HepG2 (cell line): ENCODE results near the gene PANK3. TPM values are rescaled to one million over a fixed set of nuclear protein-coding genes. Genes with fewer than 3 reads are reported as not detected.

Source experiments
- AGO2 ChIP-seq: fragments of 200-400 bp; formaldehyde crosslinking; optimal IDR thresholded peaks from 2 replicates; pipeline ENCODE3; 2017; ENCODE audit warnings: mild to moderate bottlenecking, low read depth, low read length, moderate library complexity
- AKAP8 ChIP-seq: sonication (generic); formaldehyde crosslinking; IDR thresholded peaks from 2 replicates; pipeline ENCODE4 v1.5.1; 2020; ENCODE audit warnings: mild to moderate bottlenecking, missing genetic modification reagents
- ATF4 ChIP-seq, 2 experiments: fragments of 450-650 bp in 1 of 2; sonication (generic) in 1 of 2; formaldehyde crosslinking; IDR thresholded peaks; 2 replicates each; pipeline versions ENCODE4 v1.5.0 to v1.8.0; 2020 to 2022; ENCODE audit warnings: mild to moderate bottlenecking in 1 of 2, missing genetic modification reagents in 1 of 2
- FOXP4 ChIP-seq: sonication (generic); formaldehyde crosslinking; IDR thresholded peaks from 2 replicates; pipeline ENCODE4 v1.4.0; 2020; ENCODE audit warnings: missing genetic modification reagents
- GLMP ChIP-seq: sonication (generic); formaldehyde crosslinking; IDR thresholded peaks from 2 replicates; pipeline ENCODE4 v1.9.0; 2021; ENCODE audit warnings: missing genetic modification reagents, mild to moderate bottlenecking, borderline replicate concordance
- HCFC1 ChIP-seq: fragments of 150-350 bp; IDR thresholded peaks from 2 replicates; pipeline ENCODE4 v1.6.1; 2014; ENCODE audit warnings: low read depth, low read length
- HIC2 ChIP-seq: sonication (generic); formaldehyde crosslinking; IDR thresholded peaks from 2 replicates; pipeline ENCODE4 v1.9.0; 2022; ENCODE audit warnings: low read depth, missing genetic modification reagents
- MBNL3 ChIP-seq: fragments of 250-450 bp; sonication (Bioruptor Pico); conservative IDR thresholded peaks from 2 replicates; pipeline ENCODE4 v1.8.0; 2022; ENCODE audit warnings: mild to moderate bottlenecking, inconsistent platforms
- MEF2D ChIP-seq: sonication (generic); formaldehyde crosslinking; IDR thresholded peaks from 2 replicates; pipeline ENCODE4 v1.5.1; 2020; ENCODE audit warnings: mild to moderate bottlenecking, missing genetic modification reagents
- MXD4 ChIP-seq: IDR thresholded peaks from 2 replicates; pipeline ENCODE4 v1.6.1; 2016; ENCODE audit warnings: mild to moderate bottlenecking, missing biosample characterization, missing genetic modification reagents
- MXI1 ChIP-seq: IDR thresholded peaks from 3 replicates; pipeline ENCODE4 v1.6.1; 2012; ENCODE audit warnings: low read depth, low read length, inconsistent platforms, borderline replicate concordance
- RCOR2 ChIP-seq: IDR thresholded peaks from 2 replicates; pipeline ENCODE4 v1.6.1; 2016; ENCODE audit warnings: missing biosample characterization, missing genetic modification reagents
- TRIM22 ChIP-seq: fragments of 450-650 bp; IDR thresholded peaks from 2 replicates; pipeline ENCODE4 v1.6.1; 2017
- ZFAT ChIP-seq: sonication (generic); formaldehyde crosslinking; conservative IDR thresholded peaks from 2 replicates; pipeline ENCODE4 v1.8.1; 2023; ENCODE audit warnings: missing genetic modification reagents, inconsistent platforms
- ZNF12 ChIP-seq: sonication (generic); formaldehyde crosslinking; IDR thresholded peaks from 2 replicates; pipeline ENCODE4 v1.5.0; 2020; ENCODE audit warnings: missing genetic modification reagents
- ZNF580 ChIP-seq: IDR thresholded peaks from 2 replicates; pipeline ENCODE4 v1.6.1; 2016; ENCODE audit warnings: low read depth, borderline replicate concordance
- ZNF704 ChIP-seq: sonication (generic); formaldehyde crosslinking; IDR thresholded peaks from 2 replicates; pipeline ENCODE4 v1.8.1; 2023; ENCODE audit warnings: mild to moderate bottlenecking, inconsistent platforms, moderate library complexity, missing genetic modification reagents, borderline replicate concordance
- polyA plus RNA-seq, 8 experiments: library from polyadenylated mRNA; depleted of rRNA in 3 of 8; stranded (reverse) in 7 of 8; unstranded in 1 of 8; fragments of >200 nt; fragmentation: Illumina TruSeq in 4 of 8; extraction: Trizol in 4 of 8; gene quantifications; 2 replicates each; pipeline versions ENCODE4 v1.2.1 to v1.2.3, GENCODE V29; 2011 to 2016; ENCODE audit warnings: low read depth in 4 of 8, missing spikeins in 1 of 8, mixed read lengths in 1 of 8; ENCODE audit not compliant: insufficient read depth in 1 of 8
- total RNA-seq, 5 experiments: library from RNA; depleted of rRNA; stranded (reverse); fragments of >200 nt; fragmentation: Illumina TruSeq; extraction: Trizol; gene quantifications; 2 replicates each; pipeline ENCODE4 v1.2.3, GENCODE V29; 2016; ENCODE audit warnings: low read depth in 1 of 5

PANK3 gene
- total and polyA plus RNA-seq, 2 of the 13 experiments (the other 11 are each of a cell fraction or from before 2014, with no cell fraction given), result 26.9 to 69.5 TPM

GRCh38 chr5:168579488-168580226, 489 bp upstream of the PANK3 start (continued):
- TF ChIP-seq AGO2, result no peak
- TF ChIP-seq AKAP8, result no peak
- TF ChIP-seq HIC2 (CRISPR knock-in tag), result 0 out of 2 replicates have a peak, but pooled peaks have one; percentile 29
- TF ChIP-seq MBNL3, result no peak
- no peak for TF ChIP-seq TRIM22
- TF ChIP-seq MXD4 (CRISPR knock-in tag), result 0 out of 2 replicates have a peak, but pooled peaks have one; percentile 4
- 0 out of 2 replicates have a peak, but pooled peaks have one; percentile 8 for TF ChIP-seq ZNF704
- peak; percentile 54; the same call in 1 of the 2 replicates for TF ChIP-seq ZNF580 (CRISPR knock-in tag)
- no peak for TF ChIP-seq ZFAT (CRISPR knock-in tag)
- peak; percentile 56; the same call in 1 of the 2 replicates for TF ChIP-seq ZNF12 (CRISPR knock-in tag)
- no peak for TF ChIP-seq GLMP (CRISPR knock-in tag)
- TF ChIP-seq MXI1, result no peak; the same call in 2 of the 3 replicates
- TF ChIP-seq FOXP4 (CRISPR knock-in tag), result peak; percentile 24; the same call in 1 of the 2 replicates
- no peak for TF ChIP-seq RCOR2 (CRISPR knock-in tag)
- TF ChIP-seq HCFC1, result peak; percentile 97
- TF ChIP-seq ATF4 (CRISPR knock-in tag; IDR thresholded peaks at IDR 0.05), result 0 out of 4 replicates have a peak, but pooled peaks of 1 of the 2 experiments have one; percentile 9
- peak; percentile 73; the same call in 1 of the 2 replicates for TF ChIP-seq MEF2D (CRISPR knock-in tag)
